ENCODE data around the gene UBR1.
A peak's percentile ranks its signal among the peaks of the same experiment; 100 is the strongest.
"Not testable (repeated sequence)": the region's sequence is repeated elsewhere in the genome, so short reads cannot be mapped to it uniquely, and the experiment has no call there.

The UBR1 gene

DNA sequence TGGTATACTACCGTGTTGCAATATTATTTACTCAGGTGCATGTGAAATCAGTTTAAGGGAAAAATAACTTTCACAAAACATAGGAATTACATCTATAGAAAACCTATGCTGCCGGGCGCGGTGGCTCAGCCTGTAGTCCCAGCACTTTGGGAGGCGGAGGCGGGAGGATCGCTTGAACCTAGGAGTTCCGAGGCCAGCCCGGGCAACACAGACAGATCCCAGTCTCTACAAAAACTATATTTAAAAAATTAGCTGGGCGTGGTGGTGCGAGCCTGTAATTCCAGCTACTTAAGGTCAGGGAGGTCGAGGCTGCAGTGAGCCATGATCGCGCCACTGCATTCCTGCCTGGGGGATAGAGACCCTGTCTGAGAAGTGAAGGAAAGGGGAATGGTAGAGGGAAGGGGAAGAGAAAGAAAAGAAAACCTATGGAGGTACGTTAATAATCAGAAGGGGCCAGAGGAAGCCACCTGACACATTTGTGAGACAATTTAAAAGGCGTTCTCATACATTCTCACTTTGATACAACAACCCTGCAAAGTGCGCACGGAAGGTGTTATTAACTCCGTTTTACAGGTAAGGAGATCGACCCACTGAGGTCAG lies 27.1 kb upstream of the UBR1 start:
- Histone ChIP-seq H3K27ac (peak overlapping the region; percentile 83), H3K27me3 (no peaks in the 10 kb centered on the region)
- TF ChIP-seq, protein P1, sequence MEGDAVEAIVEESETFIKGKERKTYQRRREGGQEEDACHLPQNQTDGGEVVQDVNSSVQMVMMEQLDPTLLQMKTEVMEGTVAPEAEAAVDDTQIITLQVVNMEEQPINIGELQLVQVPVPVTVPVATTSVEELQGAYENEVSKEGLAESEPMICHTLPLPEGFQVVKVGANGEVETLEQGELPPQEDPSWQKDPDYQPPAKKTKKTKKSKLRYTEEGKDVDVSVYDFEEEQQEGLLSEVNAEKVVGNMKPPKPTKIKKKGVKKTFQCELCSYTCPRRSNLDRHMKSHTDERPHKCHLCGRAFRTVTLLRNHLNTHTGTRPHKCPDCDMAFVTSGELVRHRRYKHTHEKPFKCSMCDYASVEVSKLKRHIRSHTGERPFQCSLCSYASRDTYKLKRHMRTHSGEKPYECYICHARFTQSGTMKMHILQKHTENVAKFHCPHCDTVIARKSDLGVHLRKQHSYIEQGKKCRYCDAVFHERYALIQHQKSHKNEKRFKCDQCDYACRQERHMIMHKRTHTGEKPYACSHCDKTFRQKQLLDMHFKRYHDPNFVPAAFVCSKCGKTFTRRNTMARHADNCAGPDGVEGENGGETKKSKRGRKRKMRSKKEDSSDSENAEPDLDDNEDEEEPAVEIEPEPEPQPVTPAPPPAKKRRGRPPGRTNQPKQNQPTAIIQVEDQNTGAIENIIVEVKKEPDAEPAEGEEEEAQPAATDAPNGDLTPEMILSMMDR (IDR thresholded peaks at IDR 0.05), result no peak

GRCh38 chr15:43128980-43129335 lies 23.1 kb upstream of the UBR1 start:
- Histone ChIP-seq H3K4me3 (ENCODE audit: low read depth in 1 of 2, low read length in 1 of 2) (no peak overlapping the region), H3K27me3 (no peaks in the 10 kb centered on the region), H3K4me1 (ENCODE audit: control insufficient read depth in 1 of 2, insufficient read depth in 1 of 2, low read depth in 1 of 2, low read length in 1 of 2) (peaks cover 26 to 29% of the 10 kb centered on the region in 2 experiments), H3K9me3 (no peaks in the 10 kb centered on the region), H3K36me3 (no peaks in the 10 kb centered on the region), H3K27ac (no peak overlapping the region)
- TF ChIP-seq, protein P1 (IDR thresholded peaks at IDR 0.05), result no peak

More for the DNA sequence above, 27.1 kb upstream of the UBR1 start:
- Histone ChIP-seq H3K4me3 (ENCODE audit: low read depth in 1 of 2, low read length in 1 of 2) (peak overlapping the region; percentile 77 to 84), H3K36me3 (peaks cover 16% of the 10 kb centered on the region), H3K4me1 (ENCODE audit: control insufficient read depth in 1 of 2, insufficient read depth in 1 of 2, low read depth in 1 of 2, low read length in 1 of 2) (peaks cover 16 to 19% of the 10 kb centered on the region in 2 experiments), H3K9me3 (no peaks in the 10 kb centered on the region)

- H3K27ac ChIP-seq; H3K9me3 ChIP-seq; H3K27me3 ChIP-seq; H3K36me3 ChIP-seq; H3K4me3 ChIP-seq (ENCODE audit: low read depth in 1 of 2, low read length in 1 of 2): not testable (repeated sequence)
- peaks cover 24 to 27% of the 10 kb centered on the region in 2 experiments for H3K4me1 ChIP-seq (ENCODE audit: control insufficient read depth in 1 of 2, insufficient read depth in 1 of 2, low read depth in 1 of 2, low read length in 1 of 2)
Measured at GRCh38 chr15:43128174-43128979, 22.5 kb upstream of the UBR1 start.

- Histone ChIP-seq H3K4me1 (ENCODE audit: control insufficient read depth in 1 of 2, insufficient read depth in 1 of 2, low read depth in 1 of 2, low read length in 1 of 2) (peaks cover 22 to 25% of the 10 kb centered on the region in 2 experiments), H3K4me3 (ENCODE audit: low read depth in 1 of 2, low read length in 1 of 2) (no peak overlapping the region), H3K27me3 (no peaks in the 10 kb centered on the region), H3K27ac (no peak overlapping the region), H3K36me3 (no peaks in the 10 kb centered on the region), H3K9me3 (no peaks in the 10 kb centered on the region)
- TF ChIP-seq, protein P1 (IDR thresholded peaks at IDR 0.05), result no peak
Measured at GRCh38 chr15:43127752-43128151, 21.9 kb upstream of the UBR1 start.

- Histone ChIP-seq H3K4me1 (ENCODE audit: control insufficient read depth in 1 of 2, insufficient read depth in 1 of 2, low read depth in 1 of 2, low read length in 1 of 2) (peaks cover 30 to 32% of the 10 kb centered on the region in 2 experiments), H3K9me3 (no peaks in the 10 kb centered on the region), H3K4me3 (ENCODE audit: low read depth in 1 of 2, low read length in 1 of 2) (no peak overlapping the region), H3K27ac (no peak overlapping the region), H3K36me3 (no peaks in the 10 kb centered on the region), H3K27me3 (no peaks in the 10 kb centered on the region)
- TF ChIP-seq, protein P1 (IDR thresholded peaks at IDR 0.05), result no peak
Measured at GRCh38 chr15:43126356-43126755, 20.5 kb upstream of the UBR1 start.

DNA sequence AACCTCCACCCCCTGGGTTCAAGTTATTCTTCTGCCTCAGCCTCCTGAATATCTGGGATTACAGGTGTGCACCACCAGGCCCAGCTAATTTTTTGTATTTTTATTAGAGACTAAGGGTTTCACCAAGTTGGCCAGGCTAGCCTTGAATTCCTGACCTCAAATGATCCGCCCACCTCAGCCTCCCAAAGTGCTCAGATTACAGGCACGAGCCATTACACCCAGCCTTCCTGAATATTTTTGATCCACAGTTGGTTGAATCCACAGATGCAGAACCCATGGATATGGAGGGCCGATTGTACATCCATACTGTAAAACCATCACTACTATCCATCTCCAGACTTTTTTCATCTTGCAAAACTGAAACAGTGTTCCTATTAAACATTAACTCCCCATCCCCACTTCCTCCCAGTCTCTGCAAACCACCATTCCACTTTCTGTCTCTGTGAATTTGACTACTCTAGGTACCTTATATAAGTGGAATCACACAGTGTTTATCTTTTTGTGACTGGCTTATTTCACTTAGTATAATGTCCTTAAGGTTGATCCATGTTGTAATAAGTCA lies 19.3 kb upstream of the UBR1 start:
- H3K27me3 ChIP-seq, result no peaks in the 10 kb centered on the region

More for the DNA sequence above, 19.3 kb upstream of the UBR1 start:
- Histone ChIP-seq H3K9me3 (no peaks in the 10 kb centered on the region), H3K36me3 (no peaks in the 10 kb centered on the region), H3K4me3 (ENCODE audit: low read depth in 1 of 2, low read length in 1 of 2) (no peak overlapping the region), H3K4me1 (ENCODE audit: control insufficient read depth in 1 of 2, insufficient read depth in 1 of 2, low read depth in 1 of 2, low read length in 1 of 2) (peaks cover 30 to 32% of the 10 kb centered on the region in 2 experiments), H3K27ac (no peak overlapping the region)
- TF ChIP-seq, protein P1 (IDR thresholded peaks at IDR 0.05), result no peak

Data from neutrophil (primary cell).